ENCODE data around the gene NMNAT2. TPM values are rescaled to one million over a fixed set of nuclear protein-coding genes. Genes with fewer than 3 reads are reported as not detected.

NMNAT2 gene
- total and polyA plus RNA-seq, 12 donors, result 0.23 to 5.8 (median 2.1) TPM

- DNase-seq, result no peak
- no peak overlapping the region for H3K27ac ChIP-seq
- no peaks in the 10 kb centered on the region for H3K9me3 ChIP-seq
- H3K4me3 ChIP-seq, result no peak overlapping the region
- no peak for ATAC-seq
- peaks cover 0 to 49% (median 36%) of the 10 kb centered on the region in 7 donors for H3K27me3 ChIP-seq
- H3K36me3 ChIP-seq, result no peaks in the 10 kb centered on the region
- TF ChIP-seq, protein P1, sequence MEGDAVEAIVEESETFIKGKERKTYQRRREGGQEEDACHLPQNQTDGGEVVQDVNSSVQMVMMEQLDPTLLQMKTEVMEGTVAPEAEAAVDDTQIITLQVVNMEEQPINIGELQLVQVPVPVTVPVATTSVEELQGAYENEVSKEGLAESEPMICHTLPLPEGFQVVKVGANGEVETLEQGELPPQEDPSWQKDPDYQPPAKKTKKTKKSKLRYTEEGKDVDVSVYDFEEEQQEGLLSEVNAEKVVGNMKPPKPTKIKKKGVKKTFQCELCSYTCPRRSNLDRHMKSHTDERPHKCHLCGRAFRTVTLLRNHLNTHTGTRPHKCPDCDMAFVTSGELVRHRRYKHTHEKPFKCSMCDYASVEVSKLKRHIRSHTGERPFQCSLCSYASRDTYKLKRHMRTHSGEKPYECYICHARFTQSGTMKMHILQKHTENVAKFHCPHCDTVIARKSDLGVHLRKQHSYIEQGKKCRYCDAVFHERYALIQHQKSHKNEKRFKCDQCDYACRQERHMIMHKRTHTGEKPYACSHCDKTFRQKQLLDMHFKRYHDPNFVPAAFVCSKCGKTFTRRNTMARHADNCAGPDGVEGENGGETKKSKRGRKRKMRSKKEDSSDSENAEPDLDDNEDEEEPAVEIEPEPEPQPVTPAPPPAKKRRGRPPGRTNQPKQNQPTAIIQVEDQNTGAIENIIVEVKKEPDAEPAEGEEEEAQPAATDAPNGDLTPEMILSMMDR (IDR thresholded peaks at IDR 0.05), result no peak
- intact Hi-C loops (cut with DNase I), result no loop called here
- peaks cover 0 to 25% (median 21%) of the 10 kb centered on the region in 9 donors for H3K4me1 ChIP-seq
Observed at GRCh38 chr1:183414365-183414764, 3.8 kb downstream of the NMNAT2 start.

DNA sequence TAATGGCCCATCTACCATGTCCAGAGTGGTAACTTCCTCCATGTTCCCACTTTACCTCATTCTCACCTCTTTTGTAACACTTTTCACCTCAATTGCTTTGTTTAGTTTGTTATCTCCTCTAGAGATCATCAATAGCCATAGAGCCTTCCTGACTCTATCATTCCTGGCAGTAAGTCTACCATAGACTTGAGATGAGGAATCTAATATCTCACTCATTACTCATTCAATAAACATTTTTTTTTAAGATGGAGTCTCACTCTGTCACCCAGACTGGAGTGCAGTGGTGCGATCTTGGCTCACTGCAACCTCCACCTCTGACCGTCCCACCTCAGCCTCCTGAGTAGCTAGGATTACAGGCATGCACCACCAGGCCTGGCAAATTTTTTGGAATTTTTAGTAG lies 7.1 kb downstream of the NMNAT2 start:
- 92 to 93% methylated on average over 2 of the region's 2 CpGs for WGBS, 2 donors
- no peak for ATAC-seq
- intact Hi-C loops (cut with DNase I), result loop anchor here in 1 of 10 donors (1.0 kb wide), 1 partner anchor 119 kb away; no protein-coding TSS in a partner anchor

DNA sequence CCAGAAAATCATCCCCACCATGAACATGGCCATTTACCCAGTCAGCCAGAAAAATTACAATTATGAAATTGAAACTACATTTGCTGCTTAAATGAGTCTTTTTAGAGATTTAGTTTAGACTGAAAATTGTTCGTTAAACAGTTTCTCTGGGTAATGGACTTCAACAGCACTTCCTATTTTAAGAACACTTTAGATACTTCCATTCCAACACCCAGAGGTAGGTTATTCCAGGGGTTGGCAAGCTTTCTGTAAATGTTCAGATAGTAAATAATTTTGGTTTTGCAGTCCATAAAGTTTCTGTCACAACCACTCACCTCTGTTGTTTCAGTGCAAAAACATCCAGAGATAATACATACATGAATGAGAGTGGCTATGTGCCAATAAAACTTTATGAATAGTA lies 10.2 kb downstream of the NMNAT2 start:
- no peaks in the 10 kb centered on the region for H3K36me3 ChIP-seq
- WGBS, 2 donors, result 44 to 66% methylated on average over 1 of the region's 1 CpG
- H3K27ac ChIP-seq, result peak overlapping the region in 3 of 10 donors; percentile 15 to 67 (median 63)
- H3K4me3 ChIP-seq, result no peak overlapping the region
- H3K4me1 ChIP-seq, result peaks cover 0 to 10% (median 0%) of the 10 kb centered on the region in 9 donors
- DNase-seq (no peak), ATAC-seq (peak in 1 of 8 donors; percentile 73)
- peaks cover 0 to 17% (median 0%) of the 10 kb centered on the region in 7 donors for H3K27me3 ChIP-seq
- TF ChIP-seq, protein P1 (IDR thresholded peaks at IDR 0.05), result no peak
- intact Hi-C loops (cut with DNase I), result no loop called here
- no peaks in the 10 kb centered on the region for H3K9me3 ChIP-seq

More for the DNA sequence above, 7.1 kb downstream of the NMNAT2 start:
- no peak for DNase-seq
- Histone ChIP-seq H3K4me1 (peaks cover 0 to 10% (median 0%) of the 10 kb centered on the region in 9 donors), H3K27ac (no peak overlapping the region), H3K36me3 (no peaks in the 10 kb centered on the region), H3K27me3 (peaks cover 0 to 28% (median 5%) of the 10 kb centered on the region in 7 donors), H3K9me3 (no peaks in the 10 kb centered on the region), H3K4me3 (no peak overlapping the region)
- TF ChIP-seq, protein P1 (IDR thresholded peaks at IDR 0.05), result no peak

GRCh38 chr1:183407474-183407873 lies 10.7 kb downstream of the NMNAT2 start:
- Histone ChIP-seq H3K36me3 (no peaks in the 10 kb centered on the region), H3K4me1 (peaks cover 0 to 10% (median 0%) of the 10 kb centered on the region in 9 donors), H3K4me3 (no peak overlapping the region), H3K9me3 (no peaks in the 10 kb centered on the region), H3K27me3 (peaks cover 0 to 17% (median 0%) of the 10 kb centered on the region in 7 donors), H3K27ac (peak overlapping the region in 3 of 10 donors; percentile 15 to 67 (median 63))
- DNase-seq (no peak), ATAC-seq (peak in 2 of 8 donors; percentile 18 to 85)
- TF ChIP-seq, protein P1 (IDR thresholded peaks at IDR 0.05), result no peak
- intact Hi-C loops (cut with DNase I), result no loop called here
- 42 to 54% methylated on average over 2 of the region's 2 CpGs for WGBS, 2 donors
